ENCODE results near the gene RDH13. TPM values are rescaled to one million over a fixed set of nuclear protein-coding genes. Genes with fewer than 3 reads are reported as not detected.
A peak's percentile ranks its signal among the peaks of the same experiment; 100 is the strongest.
"Not testable (repeated sequence)": the region's sequence is repeated elsewhere in the genome, so short reads cannot be mapped to it uniquely, and the experiment has no call there.

The RDH13 gene
- total and polyA plus RNA-seq, 2 experiments from 2014 or later: 6.4 to 7.8 TPM

- no peaks in the 10 kb centered on the region for H3K9me3 ChIP-seq (ENCODE audit: low read depth)
- H3K9me2 ChIP-seq (ENCODE audit: insufficient read depth): no peaks in the 10 kb centered on the region
- WGBS, 2 experiments (ENCODE audit: low coverage in 1 of 2, low lambda C conversion rate in 2 of 2, missing lambda C conversion rate in 2 of 2): 77 to 78% methylated on average over 20 to 22 of the region's 22 CpGs
- H3K4me1 ChIP-seq (ENCODE audit: insufficient read depth): no peaks in the 10 kb centered on the region
- no peaks in the 10 kb centered on the region for H3F3A ChIP-seq (ENCODE audit: insufficient read depth)
- in situ Hi-C loops (cut with MboI): no loop called here
- H3K79me2 ChIP-seq (ENCODE audit: insufficient read depth): no peaks in the 10 kb centered on the region
- H3K9ac ChIP-seq: no peak overlapping the region
- H3K27ac ChIP-seq: no peak overlapping the region
- H3K27me3 ChIP-seq (replicated peaks; ENCODE audit: insufficient read depth): no peaks in the 10 kb centered on the region
- TF ChIP-seq EZH2phosphoT487 (IDR thresholded peaks at IDR 0.05; ENCODE audit: insufficient read depth, low read depth) (no peak), EZH2 (IDR thresholded peaks at IDR 0.05; ENCODE audit: insufficient read depth, poor library complexity, severe bottlenecking) (no peak)
- DNase-seq: no peak
- no peaks in the 10 kb centered on the region for H4K20me1 ChIP-seq (ENCODE audit: insufficient read depth)
- no peaks in the 10 kb centered on the region for H3K36me3 ChIP-seq (ENCODE audit: low read depth)
- no peak overlapping the region for H2AFZ ChIP-seq
- H3K4me3 ChIP-seq: no peak overlapping the region
- H3K4me2 ChIP-seq (ENCODE audit: unreplicated experiment): no peak overlapping the region
Observed at GRCh38 chr19:55032170-55032800, 30.7 kb downstream of the RDH13 start.

GRCh38 chr19:55031178-55031577, 31.8 kb downstream of the RDH13 start:
- H3F3A ChIP-seq (ENCODE audit: insufficient read depth): no peaks in the 10 kb centered on the region
- no peaks in the 10 kb centered on the region for H4K20me1 ChIP-seq (ENCODE audit: insufficient read depth)
- H3K9me3 ChIP-seq (ENCODE audit: low read depth): no peaks in the 10 kb centered on the region
- WGBS, 2 experiments (ENCODE audit: low coverage in 1 of 2, low lambda C conversion rate in 2 of 2, missing lambda C conversion rate in 2 of 2): 67 to 68% methylated on average over 7 of the region's 7 CpGs
- H3K9ac ChIP-seq: no peak overlapping the region
- no peak overlapping the region for H3K27ac ChIP-seq
- H3K4me2 ChIP-seq (ENCODE audit: unreplicated experiment): no peak overlapping the region
- H2AFZ ChIP-seq: no peak overlapping the region
- H3K36me3 ChIP-seq (ENCODE audit: low read depth): no peaks in the 10 kb centered on the region
- no peaks in the 10 kb centered on the region for H3K79me2 ChIP-seq (ENCODE audit: insufficient read depth)
- no peak overlapping the region for H3K4me3 ChIP-seq
- in situ Hi-C loops (cut with MboI): no loop called here
- DNase-seq: no peak
- no peaks in the 10 kb centered on the region for H3K27me3 ChIP-seq (replicated peaks; ENCODE audit: insufficient read depth)
- H3K4me1 ChIP-seq (ENCODE audit: insufficient read depth): no peaks in the 10 kb centered on the region
- no peak for TF ChIP-seq EZH2 (IDR thresholded peaks at IDR 0.05; ENCODE audit: insufficient read depth, poor library complexity, severe bottlenecking)
- TF ChIP-seq EZH2phosphoT487 (IDR thresholded peaks at IDR 0.05; ENCODE audit: insufficient read depth, low read depth): no peak
- no peaks in the 10 kb centered on the region for H3K9me2 ChIP-seq (ENCODE audit: insufficient read depth)

GRCh38 chr19:55028757-55029156, 34.2 kb downstream of the RDH13 start:
- Histone ChIP-seq H3K9me3 (ENCODE audit: low read depth) (no peaks in the 10 kb centered on the region), H3K79me2 (ENCODE audit: insufficient read depth) (no peaks in the 10 kb centered on the region), H3K27ac (no peak overlapping the region), H3K9me2 (ENCODE audit: insufficient read depth) (no peaks in the 10 kb centered on the region), H3K4me1 (ENCODE audit: insufficient read depth) (no peaks in the 10 kb centered on the region), H2AFZ (no peak overlapping the region), H3K36me3 (ENCODE audit: low read depth) (no peaks in the 10 kb centered on the region), H4K20me1 (ENCODE audit: insufficient read depth) (no peaks in the 10 kb centered on the region), H3K4me3 (no peak overlapping the region), H3K9ac (no peak overlapping the region), H3K27me3 (replicated peaks; ENCODE audit: insufficient read depth) (no peaks in the 10 kb centered on the region), H3F3A (ENCODE audit: insufficient read depth) (no peaks in the 10 kb centered on the region), H3K4me2 (ENCODE audit: unreplicated experiment) (no peak overlapping the region)
- DNase-seq: no peak
- TF ChIP-seq EZH2 (IDR thresholded peaks at IDR 0.05; ENCODE audit: insufficient read depth, poor library complexity, severe bottlenecking): no peak
- no peak for TF ChIP-seq EZH2phosphoT487 (IDR thresholded peaks at IDR 0.05; ENCODE audit: insufficient read depth, low read depth)
- WGBS, 2 experiments (ENCODE audit: low coverage in 1 of 2, low lambda C conversion rate in 2 of 2, missing lambda C conversion rate in 2 of 2): 80 to 82% methylated on average over 7 of the region's 7 CpGs
- in situ Hi-C loops (cut with MboI): no loop called here

GRCh38 chr19:55027472-55028337, 35.2 kb downstream of the RDH13 start:
- no peaks in the 10 kb centered on the region for H4K20me1 ChIP-seq (ENCODE audit: insufficient read depth)
- H2AFZ ChIP-seq: no peak overlapping the region
- H3K9ac ChIP-seq: no peak overlapping the region
- TF ChIP-seq EZH2phosphoT487 (IDR thresholded peaks at IDR 0.05; ENCODE audit: insufficient read depth, low read depth): no peak
- TF ChIP-seq EZH2 (IDR thresholded peaks at IDR 0.05; ENCODE audit: insufficient read depth, poor library complexity, severe bottlenecking): no peak
- H3K36me3 ChIP-seq (ENCODE audit: low read depth): no peaks in the 10 kb centered on the region
- no peaks in the 10 kb centered on the region for H3F3A ChIP-seq (ENCODE audit: insufficient read depth)
- DNase-seq: peak; percentile 22
- H3K27ac ChIP-seq: no peak overlapping the region
- no peaks in the 10 kb centered on the region for H3K4me1 ChIP-seq (ENCODE audit: insufficient read depth)
- H3K79me2 ChIP-seq (ENCODE audit: insufficient read depth): no peaks in the 10 kb centered on the region
- no peak overlapping the region for H3K4me3 ChIP-seq
- in situ Hi-C loops (cut with MboI): no loop called here
- no peaks in the 10 kb centered on the region for H3K9me2 ChIP-seq (ENCODE audit: insufficient read depth)
- H3K27me3 ChIP-seq (replicated peaks; ENCODE audit: insufficient read depth): no peaks in the 10 kb centered on the region
- no peak overlapping the region for H3K4me2 ChIP-seq (ENCODE audit: unreplicated experiment)
- no peaks in the 10 kb centered on the region for H3K9me3 ChIP-seq (ENCODE audit: low read depth)
- 65% methylated on average over 20 to 21 of the region's 21 CpGs for WGBS, 2 experiments (ENCODE audit: low coverage in 1 of 2, low lambda C conversion rate in 2 of 2, missing lambda C conversion rate in 2 of 2)

- DNase-seq; H3K36me3 ChIP-seq (ENCODE audit: low read depth); H3K9ac ChIP-seq; H3K9me3 ChIP-seq (ENCODE audit: low read depth); H3F3A ChIP-seq (ENCODE audit: insufficient read depth); H3K27me3 ChIP-seq (replicated peaks; ENCODE audit: insufficient read depth); in situ Hi-C loops (cut with MboI); H3K4me3 ChIP-seq; H3K4me1 ChIP-seq (ENCODE audit: insufficient read depth); H3K79me2 ChIP-seq (ENCODE audit: insufficient read depth); H2AFZ ChIP-seq; H3K27ac ChIP-seq; H4K20me1 ChIP-seq (ENCODE audit: insufficient read depth); H3K9me2 ChIP-seq (ENCODE audit: insufficient read depth); H3K4me2 ChIP-seq (ENCODE audit: unreplicated experiment): not testable (repeated sequence)
- WGBS, 2 experiments (ENCODE audit: low coverage in 1 of 2, low lambda C conversion rate in 2 of 2, missing lambda C conversion rate in 2 of 2): 90% methylated on average over 11 of the region's 12 CpGs; no CpG with 5 or more reads in 1 of the 2 experiments
Observed at GRCh38 chr19:55027140-55027471, 35.8 kb downstream of the RDH13 start.
